Measurements from ENCODE around the gene NMNAT2.
A peak's percentile ranks its signal among the peaks of the same experiment; 100 is the strongest.

NMNAT2 gene

GRCh38 chr1:183226361-183226760, 191.8 kb downstream of the NMNAT2 start:
- TF ChIP-seq, protein P1, sequence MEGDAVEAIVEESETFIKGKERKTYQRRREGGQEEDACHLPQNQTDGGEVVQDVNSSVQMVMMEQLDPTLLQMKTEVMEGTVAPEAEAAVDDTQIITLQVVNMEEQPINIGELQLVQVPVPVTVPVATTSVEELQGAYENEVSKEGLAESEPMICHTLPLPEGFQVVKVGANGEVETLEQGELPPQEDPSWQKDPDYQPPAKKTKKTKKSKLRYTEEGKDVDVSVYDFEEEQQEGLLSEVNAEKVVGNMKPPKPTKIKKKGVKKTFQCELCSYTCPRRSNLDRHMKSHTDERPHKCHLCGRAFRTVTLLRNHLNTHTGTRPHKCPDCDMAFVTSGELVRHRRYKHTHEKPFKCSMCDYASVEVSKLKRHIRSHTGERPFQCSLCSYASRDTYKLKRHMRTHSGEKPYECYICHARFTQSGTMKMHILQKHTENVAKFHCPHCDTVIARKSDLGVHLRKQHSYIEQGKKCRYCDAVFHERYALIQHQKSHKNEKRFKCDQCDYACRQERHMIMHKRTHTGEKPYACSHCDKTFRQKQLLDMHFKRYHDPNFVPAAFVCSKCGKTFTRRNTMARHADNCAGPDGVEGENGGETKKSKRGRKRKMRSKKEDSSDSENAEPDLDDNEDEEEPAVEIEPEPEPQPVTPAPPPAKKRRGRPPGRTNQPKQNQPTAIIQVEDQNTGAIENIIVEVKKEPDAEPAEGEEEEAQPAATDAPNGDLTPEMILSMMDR (IDR thresholded peaks at IDR 0.05; ENCODE audit: low read depth, low read length), result no peak
- no peak overlapping the region for H3K4me3 ChIP-seq (ENCODE audit: low read depth, low read length)
- no peaks in the 10 kb centered on the region for H3K9me3 ChIP-seq
- H3K36me3 ChIP-seq, result no peaks in the 10 kb centered on the region
- no peak for DNase-seq
- no peaks in the 10 kb centered on the region for H3K4me1 ChIP-seq
- H3K27me3 ChIP-seq, result no peaks in the 10 kb centered on the region

DNA sequence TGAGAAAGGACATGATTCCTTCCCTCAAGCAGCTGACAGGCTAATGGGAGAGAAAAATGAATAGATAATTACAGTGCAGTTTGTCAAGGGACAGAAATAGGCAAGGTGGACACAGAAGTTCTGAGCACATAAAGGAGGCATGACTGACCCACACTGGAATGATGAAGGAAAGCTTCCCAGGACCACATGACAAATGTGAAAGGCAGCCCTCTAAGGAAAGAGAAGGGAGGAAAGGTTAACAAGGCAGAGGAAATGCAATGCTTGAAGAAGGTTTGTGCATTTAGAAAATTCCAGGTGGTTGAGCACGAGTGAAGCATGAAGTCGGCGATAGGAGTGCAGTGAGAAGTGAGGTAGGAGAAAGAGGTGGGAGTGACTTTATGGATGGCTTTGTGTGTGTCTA, 194.7 kb downstream of the NMNAT2 start:
- Histone ChIP-seq H3K9me3 (no peaks in the 10 kb centered on the region), H3K4me3 (ENCODE audit: low read depth, low read length) (no peak overlapping the region), H3K4me1 (no peaks in the 10 kb centered on the region), H3K27me3 (no peaks in the 10 kb centered on the region), H3K36me3 (no peaks in the 10 kb centered on the region)
- TF ChIP-seq, protein P1 (IDR thresholded peaks at IDR 0.05; ENCODE audit: low read depth, low read length), result no peak
- no peak for DNase-seq

DNA sequence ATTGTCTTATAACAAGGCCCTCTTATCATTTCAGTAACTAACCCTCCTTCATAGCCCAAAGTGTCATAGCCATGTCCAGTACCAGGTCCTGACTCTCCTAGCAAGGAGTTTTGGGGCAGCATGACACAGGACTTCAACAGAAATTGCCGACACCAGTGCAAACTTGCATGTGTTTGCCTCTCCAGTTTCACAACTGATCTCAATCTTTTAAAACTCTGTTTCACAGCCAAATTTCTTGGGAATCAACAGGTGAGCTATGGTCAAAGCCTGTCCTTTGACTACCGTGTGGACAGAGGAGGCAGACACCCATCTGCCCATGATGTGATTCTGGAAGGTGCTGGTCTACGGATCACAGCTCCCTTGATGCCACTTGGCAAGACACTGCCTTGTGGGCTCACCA, 195.3 kb downstream of the NMNAT2 start:
- H3K4me1 ChIP-seq, result no peaks in the 10 kb centered on the region
- no peak for DNase-seq
- no peak overlapping the region for H3K4me3 ChIP-seq (ENCODE audit: low read depth, low read length)
- TF ChIP-seq, protein P1 (IDR thresholded peaks at IDR 0.05; ENCODE audit: low read depth, low read length), result no peak
- H3K36me3 ChIP-seq, result no peaks in the 10 kb centered on the region
- H3K27me3 ChIP-seq, result no peaks in the 10 kb centered on the region
- no peaks in the 10 kb centered on the region for H3K9me3 ChIP-seq

DNA sequence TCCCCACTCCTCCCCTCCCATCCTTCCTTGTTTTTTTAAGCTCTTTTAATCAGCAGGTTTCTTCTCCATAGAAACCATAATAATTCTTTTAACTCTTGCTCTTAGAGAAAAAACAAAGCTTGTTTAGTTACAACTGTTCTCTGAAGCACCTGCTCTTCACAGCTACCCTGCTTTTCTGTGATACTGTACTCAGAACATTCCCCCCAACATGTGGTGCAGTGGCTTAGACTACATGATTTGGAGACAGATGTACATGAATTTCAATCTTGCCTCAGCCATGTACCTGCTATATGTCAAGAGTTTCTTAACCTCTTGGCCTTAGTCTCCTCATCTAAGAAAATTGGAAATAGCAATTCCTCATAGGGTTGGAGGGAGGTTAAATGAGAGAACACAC, 198.6 kb downstream of the NMNAT2 start:
- DNase-seq, result no peak
- Histone ChIP-seq H3K36me3 (no peaks in the 10 kb centered on the region), H3K4me1 (no peaks in the 10 kb centered on the region), H3K4me3 (ENCODE audit: low read depth, low read length) (no peak overlapping the region), H3K9me3 (no peaks in the 10 kb centered on the region), H3K27me3 (no peaks in the 10 kb centered on the region)
- TF ChIP-seq, protein P1 (IDR thresholded peaks at IDR 0.05; ENCODE audit: low read depth, low read length), result no peak

- no peak overlapping the region for H3K4me3 ChIP-seq (ENCODE audit: low read depth, low read length)
- TF ChIP-seq, protein P1 (IDR thresholded peaks at IDR 0.05; ENCODE audit: low read depth, low read length), result no peak
- H3K9me3 ChIP-seq, result no peaks in the 10 kb centered on the region
- no peaks in the 10 kb centered on the region for H3K36me3 ChIP-seq
- no peaks in the 10 kb centered on the region for H3K4me1 ChIP-seq
- H3K27me3 ChIP-seq, result no peaks in the 10 kb centered on the region
- no peak for DNase-seq
Measured at GRCh38 chr1:183218971-183219615, 199.1 kb downstream of the NMNAT2 start.

DNA sequence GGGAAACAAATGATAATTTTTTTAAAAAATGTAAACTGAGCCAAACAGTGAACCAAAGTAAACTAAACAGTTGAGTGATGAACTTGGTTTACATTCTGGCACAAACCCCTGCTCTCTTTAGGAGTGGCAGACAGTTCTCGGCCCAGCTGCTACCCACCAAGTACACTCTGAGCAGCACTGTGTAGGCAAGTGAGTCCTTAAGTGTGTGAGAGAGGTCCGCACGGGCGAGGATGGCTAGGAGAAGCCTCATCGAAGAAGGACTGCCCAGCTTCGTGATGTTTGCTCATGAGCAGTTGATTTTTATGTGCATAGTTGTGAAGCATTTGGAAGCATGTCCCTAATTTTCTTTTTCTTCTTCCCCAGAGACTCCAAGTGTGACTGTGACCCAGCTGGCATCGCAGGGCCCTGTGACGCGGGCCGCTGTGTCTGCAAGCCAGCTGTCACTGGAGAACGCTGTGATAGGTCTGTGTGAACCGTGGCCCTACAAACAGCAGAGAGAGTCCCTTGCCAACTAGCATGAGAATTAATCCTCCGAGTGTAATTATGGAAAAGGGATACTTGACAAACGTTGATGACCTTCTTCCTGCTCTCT, 200.1 kb downstream of the NMNAT2 start:
- peak; percentile 33 for DNase-seq
- no peaks in the 10 kb centered on the region for H3K4me1 ChIP-seq
- H3K4me3 ChIP-seq (ENCODE audit: low read depth, low read length), result no peak overlapping the region
- TF ChIP-seq, protein P1 (IDR thresholded peaks at IDR 0.05; ENCODE audit: low read depth, low read length), result no peak
- H3K9me3 ChIP-seq, result no peaks in the 10 kb centered on the region
- no peaks in the 10 kb centered on the region for H3K36me3 ChIP-seq
- no peaks in the 10 kb centered on the region for H3K27me3 ChIP-seq
